Uterus (tissue), 4 donors: Measurements from ENCODE around the gene EME2. TPM values are rescaled to one million over a fixed set of nuclear protein-coding genes. Genes with fewer than 3 reads are reported as not detected.

Experiments used
- DNase-seq, 2 donors: peaks; one replicate each; pipeline ENCODE4 v3.0.0-alpha.2; 2019 to 2020
- H3K27ac ChIP-seq, 2 donors: fragments of 200-600 bp; sonication (generic); 1 replicate in 1 of 2; 2 replicates in 1 of 2; pipeline ENCODE4 v1.5.1; 2016 to 2018
- H3K27me3 ChIP-seq, 2 donors: fragments of 200-600 bp; sonication (generic); one replicate each; pipeline ENCODE4 v1.5.1; 2018 to 2019; ENCODE audit warnings: control low read depth in 1 of 2
- H3K36me3 ChIP-seq, 2 donors: fragments of 200-600 bp; sonication (generic); one replicate each; pipeline ENCODE4 v1.5.1; 2019; ENCODE audit warnings: control low read depth in 1 of 2
- H3K4me1 ChIP-seq, 2 donors: fragments of 200-600 bp; sonication (generic); one replicate each; pipeline ENCODE4 v1.5.1; 2018 to 2019; ENCODE audit warnings: control low read depth in 1 of 2
- H3K4me3 ChIP-seq, 2 donors: fragments of 200-600 bp; sonication (generic); 1 replicate in 1 of 2; 2 replicates in 1 of 2; pipeline ENCODE4 v1.5.1; 2018 to 2019; ENCODE audit warnings: mild to moderate bottlenecking in 1 of 2
- H3K9me3 ChIP-seq, 2 donors: fragments of 200-600 bp; sonication (generic); one replicate each; pipeline ENCODE4 v1.5.1; 2019; ENCODE audit warnings: control low read depth in 1 of 2
- POLR2A ChIP-seq, 2 donors: fragments of 450-650 bp; IDR thresholded peaks; one replicate each; pipeline ENCODE4 v1.6.1; 2016; ENCODE audit warnings: antibody characterized with exemption in 2 of 2, mild to moderate bottlenecking in 1 of 2, moderate library complexity in 1 of 2
- intact Hi-C: fragments of 100-400 bp; cut with DNase I; formaldehyde crosslinking; loops from one replicate; pipeline ENCODE4 v1.15.1; 2023; ENCODE audit warnings: low total_unique reads
- total RNA-seq, 4 donors: library from RNA; depleted of rRNA in 3 of 4; stranded (reverse); fragments of >200 nt in 3 of 4; gene quantifications; one replicate each; pipeline versions ENCODE4 v1.1.0 to v1.2.4, GENCODE V29; 2014 to 2023
- TF ChIP-seq, protein P1 (sequence below), 4 experiments: fragments of 200-600 bp in 2 of 4; fragments of 450-650 bp in 2 of 4; sonication (generic) in 2 of 4; IDR thresholded peaks; one replicate each; pipeline ENCODE4 v1.5.1; 2016 to 2019; ENCODE audit warnings: antibody characterized with exemption in 4 of 4, mild to moderate bottlenecking in 2 of 4, moderate library complexity in 1 of 4
- donor health status: DM: yes; HTN: yes; CAD: no.

The EME2 gene
- total RNA-seq, 4 donors from 2014 or later: 2.6 to 28.2 (median 8.0) TPM

- Histone ChIP-seq H3K36me3 (no peaks in the 10 kb centered on the region), H3K27me3 (no peaks in the 10 kb centered on the region), H3K9me3 (no peaks in the 10 kb centered on the region), H3K27ac (no peak overlapping the region), H3K4me1 (no peaks in the 10 kb centered on the region), H3K4me3 (no peak overlapping the region)
- intact Hi-C loops: no loop called here
- TF ChIP-seq, protein P1, sequence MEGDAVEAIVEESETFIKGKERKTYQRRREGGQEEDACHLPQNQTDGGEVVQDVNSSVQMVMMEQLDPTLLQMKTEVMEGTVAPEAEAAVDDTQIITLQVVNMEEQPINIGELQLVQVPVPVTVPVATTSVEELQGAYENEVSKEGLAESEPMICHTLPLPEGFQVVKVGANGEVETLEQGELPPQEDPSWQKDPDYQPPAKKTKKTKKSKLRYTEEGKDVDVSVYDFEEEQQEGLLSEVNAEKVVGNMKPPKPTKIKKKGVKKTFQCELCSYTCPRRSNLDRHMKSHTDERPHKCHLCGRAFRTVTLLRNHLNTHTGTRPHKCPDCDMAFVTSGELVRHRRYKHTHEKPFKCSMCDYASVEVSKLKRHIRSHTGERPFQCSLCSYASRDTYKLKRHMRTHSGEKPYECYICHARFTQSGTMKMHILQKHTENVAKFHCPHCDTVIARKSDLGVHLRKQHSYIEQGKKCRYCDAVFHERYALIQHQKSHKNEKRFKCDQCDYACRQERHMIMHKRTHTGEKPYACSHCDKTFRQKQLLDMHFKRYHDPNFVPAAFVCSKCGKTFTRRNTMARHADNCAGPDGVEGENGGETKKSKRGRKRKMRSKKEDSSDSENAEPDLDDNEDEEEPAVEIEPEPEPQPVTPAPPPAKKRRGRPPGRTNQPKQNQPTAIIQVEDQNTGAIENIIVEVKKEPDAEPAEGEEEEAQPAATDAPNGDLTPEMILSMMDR (IDR thresholded peaks at IDR 0.05): no peak
- no peak for TF ChIP-seq POLR2A (IDR thresholded peaks at IDR 0.05)
- no peak for DNase-seq
Measured at GRCh38 chr16:1790261-1790610, 17.6 kb downstream of the EME2 start.

DNA sequence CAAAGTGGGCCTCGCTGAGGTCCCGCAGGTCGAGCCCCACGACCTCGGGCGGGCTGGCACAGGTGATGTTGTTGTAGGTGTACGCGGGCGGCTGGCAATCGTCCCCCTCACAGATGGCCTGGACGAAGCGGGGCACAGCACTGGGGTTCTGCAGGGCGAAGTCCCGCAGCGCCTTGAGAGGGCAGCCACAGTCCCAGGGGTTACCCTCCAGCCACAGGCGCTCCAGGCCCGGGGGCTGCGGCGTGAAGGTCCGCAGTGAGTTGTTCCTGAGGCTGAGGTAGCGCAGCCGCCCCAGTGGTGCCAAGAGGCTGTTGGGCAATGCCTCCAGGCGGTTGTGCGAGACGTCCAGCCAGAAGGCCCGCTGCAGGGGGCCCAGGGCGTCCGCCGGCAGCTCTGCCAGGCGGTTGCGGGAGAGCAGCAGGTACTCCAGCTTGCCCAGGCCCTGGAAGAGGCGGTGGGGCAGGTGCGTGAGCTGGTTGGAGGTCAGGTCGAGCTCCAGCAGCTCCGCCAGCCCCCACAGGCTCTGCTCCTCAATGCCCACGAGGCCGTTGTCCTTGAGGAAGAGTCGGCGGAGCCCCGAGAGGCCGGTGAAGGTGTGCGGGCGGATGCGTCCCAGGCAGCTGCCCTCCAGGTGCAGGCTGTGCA is 18.1 kb downstream of the EME2 start:
- Histone ChIP-seq H3K36me3 (no peaks in the 10 kb centered on the region), H3K4me1 (no peaks in the 10 kb centered on the region), H3K4me3 (no peak overlapping the region), H3K27ac (no peak overlapping the region), H3K27me3 (no peaks in the 10 kb centered on the region), H3K9me3 (no peaks in the 10 kb centered on the region)
- DNase-seq: peak in 1 of 2 donors; percentile 15
- TF ChIP-seq POLR2A (IDR thresholded peaks at IDR 0.05): no peak
- TF ChIP-seq, protein P1 (IDR thresholded peaks at IDR 0.05): no peak
- intact Hi-C loops: no loop called here

GRCh38 chr16:1791256-1791942 is 18.8 kb downstream of the EME2 start:
- intact Hi-C loops: no loop called here
- Histone ChIP-seq H3K4me3 (no peak overlapping the region), H3K36me3 (no peaks in the 10 kb centered on the region), H3K27me3 (no peaks in the 10 kb centered on the region), H3K4me1 (no peaks in the 10 kb centered on the region), H3K27ac (no peak overlapping the region), H3K9me3 (no peaks in the 10 kb centered on the region)
- DNase-seq: no peak
- TF ChIP-seq, protein P1 (IDR thresholded peaks at IDR 0.05): no peak
- TF ChIP-seq POLR2A (IDR thresholded peaks at IDR 0.05): no peak

- Histone ChIP-seq H3K4me3 (no peak overlapping the region), H3K4me1 (no peaks in the 10 kb centered on the region), H3K36me3 (no peaks in the 10 kb centered on the region), H3K27ac (no peak overlapping the region), H3K9me3 (no peaks in the 10 kb centered on the region), H3K27me3 (no peaks in the 10 kb centered on the region)
- intact Hi-C loops: no loop called here
- peak in 1 of 2 donors; percentile 13 for DNase-seq
- TF ChIP-seq, protein P1 (IDR thresholded peaks at IDR 0.05): no peak
- no peak for TF ChIP-seq POLR2A (IDR thresholded peaks at IDR 0.05)
Measured at GRCh38 chr16:1791943-1792812, 19.6 kb downstream of the EME2 start.
